Activated T-helper 2 cell treated with anti-CD3 and anti-CD28 coated beads, Interferon-gamma antibody, Interleukin-2, Interleukin-4, amounts not matched to agents 10 μg/mL and 5 μg/mL and 100 μg/mL, durations not matched to agents 14 hours and 24 hours and 36 hours (primary cell): ENCODE results near the gene MAP3K9. TPM values are rescaled to one million over a fixed set of nuclear protein-coding genes. Genes with fewer than 3 reads are reported as not detected.

Source experiments
- DNase-seq: peaks from one replicate; pipeline ENCODE4 v3.0.0; 2021; ENCODE audit warnings: low spot score
- H3K27ac Mint-ChIP-seq: one replicate; pipeline ENCODE4 v1.8.0; 2021; ENCODE audit warnings: mixed read lengths
- H3K27me3 Mint-ChIP-seq: one replicate; pipeline ENCODE4 v1.8.0; 2021; ENCODE audit warnings: low read depth, mixed read lengths
- H3K36me3 Mint-ChIP-seq: one replicate; pipeline ENCODE4 v1.8.0; 2021; ENCODE audit warnings: low read depth, mixed read lengths
- H3K4me1 Mint-ChIP-seq: one replicate; pipeline ENCODE4 v1.8.0; 2021; ENCODE audit warnings: low read depth, mixed read lengths
- H3K4me3 Mint-ChIP-seq: one replicate; pipeline ENCODE4 v1.8.0; 2021; ENCODE audit warnings: low read depth, mild to moderate bottlenecking, moderate library complexity, mixed read lengths
- H3K9me3 Mint-ChIP-seq: one replicate; pipeline ENCODE4 v1.8.0; 2021; ENCODE audit warnings: mixed read lengths
- intact Hi-C: fragments of 100-400 bp; cut with micrococcal nuclease; formaldehyde crosslinking; loops from one replicate; pipeline ENCODE4 v1.15.1; 2023
- total RNA-seq: library from RNA; stranded (reverse); gene quantifications from 2 replicates; pipeline ENCODE4 v1.2.3, GENCODE V29; 2022

The MAP3K9 gene
- total RNA-seq, 1 donor from 2014 or later, result 5.5 TPM

GRCh38 chr14:70724944-70725343 lies 84.4 kb downstream of the MAP3K9 start:
- intact Hi-C loops, result no loop called here
- DNase-seq, result no peak
- Mint-ChIP-seq H3K4me1 (no peaks in the 10 kb centered on the region), H3K9me3 (no peaks in the 10 kb centered on the region), H3K36me3 (no peaks in the 10 kb centered on the region), H3K27ac (no peak overlapping the region), H3K27me3 (no peaks in the 10 kb centered on the region), H3K4me3 (no peak overlapping the region)

GRCh38 chr14:70724110-70724509 lies 85.2 kb downstream of the MAP3K9 start:
- no peaks in the 10 kb centered on the region for H3K9me3 Mint-ChIP-seq
- DNase-seq, result no peak
- H3K4me3 Mint-ChIP-seq, result no peak overlapping the region
- no peaks in the 10 kb centered on the region for H3K36me3 Mint-ChIP-seq
- no peak overlapping the region for H3K27ac Mint-ChIP-seq
- no peaks in the 10 kb centered on the region for H3K27me3 Mint-ChIP-seq
- no peaks in the 10 kb centered on the region for H3K4me1 Mint-ChIP-seq
- intact Hi-C loops, result no loop called here

GRCh38 chr14:70723276-70723675 lies 86.0 kb downstream of the MAP3K9 start:
- H3K27me3 Mint-ChIP-seq, result no peaks in the 10 kb centered on the region
- no peak overlapping the region for H3K27ac Mint-ChIP-seq
- no peaks in the 10 kb centered on the region for H3K4me1 Mint-ChIP-seq
- H3K36me3 Mint-ChIP-seq, result no peaks in the 10 kb centered on the region
- H3K4me3 Mint-ChIP-seq, result no peak overlapping the region
- intact Hi-C loops, result no loop called here
- DNase-seq, result no peak
- no peaks in the 10 kb centered on the region for H3K9me3 Mint-ChIP-seq

- H3K4me1 Mint-ChIP-seq, result no peaks in the 10 kb centered on the region
- H3K36me3 Mint-ChIP-seq, result no peaks in the 10 kb centered on the region
- no peak overlapping the region for H3K27ac Mint-ChIP-seq
- H3K9me3 Mint-ChIP-seq, result no peaks in the 10 kb centered on the region
- peaks cover 3% of the 10 kb centered on the region for H3K27me3 Mint-ChIP-seq
- intact Hi-C loops, result no loop called here
- no peak for DNase-seq
- no peak overlapping the region for H3K4me3 Mint-ChIP-seq
Observed at GRCh38 chr14:70722418-70722817, 86.9 kb downstream of the MAP3K9 start.

- Mint-ChIP-seq H3K27ac (no peak overlapping the region), H3K27me3 (peaks cover 7% of the 10 kb centered on the region), H3K9me3 (no peaks in the 10 kb centered on the region), H3K4me3 (no peak overlapping the region), H3K36me3 (no peaks in the 10 kb centered on the region), H3K4me1 (no peaks in the 10 kb centered on the region)
- intact Hi-C loops, result no loop called here
- DNase-seq, result no peak
Observed at GRCh38 chr14:70721542-70721941, 87.8 kb downstream of the MAP3K9 start.

GRCh38 chr14:70718383-70719118 lies 90.8 kb downstream of the MAP3K9 start:
- Mint-ChIP-seq H3K27ac (no peak overlapping the region), H3K36me3 (no peaks in the 10 kb centered on the region), H3K27me3 (peaks cover 18% of the 10 kb centered on the region), H3K4me3 (no peak overlapping the region), H3K9me3 (no peaks in the 10 kb centered on the region), H3K4me1 (peaks cover 2% of the 10 kb centered on the region)
- intact Hi-C loops, result no loop called here
- no peak for DNase-seq

- intact Hi-C loops, result no loop called here
- no peak overlapping the region for H3K4me3 Mint-ChIP-seq
Observed at GRCh38 chr14:70716958-70717357, 92.4 kb downstream of the MAP3K9 start.

GRCh38 chr14:70716483-70716882 lies 92.8 kb downstream of the MAP3K9 start:
- H3K4me3 Mint-ChIP-seq, result no peak overlapping the region
- H3K4me1 Mint-ChIP-seq, result peaks cover 2% of the 10 kb centered on the region
- intact Hi-C loops, result no loop called here
- no peaks in the 10 kb centered on the region for H3K9me3 Mint-ChIP-seq
- H3K27ac Mint-ChIP-seq, result no peak overlapping the region
- H3K36me3 Mint-ChIP-seq, result no peaks in the 10 kb centered on the region
- DNase-seq, result no peak
- H3K27me3 Mint-ChIP-seq, result peaks cover 20% of the 10 kb centered on the region

More at GRCh38 chr14:70716958-70717357, 92.4 kb downstream of the MAP3K9 start:
- Mint-ChIP-seq H3K9me3 (no peaks in the 10 kb centered on the region), H3K27me3 (peaks cover 20% of the 10 kb centered on the region), H3K36me3 (no peaks in the 10 kb centered on the region), H3K27ac (no peak overlapping the region), H3K4me1 (peaks cover 2% of the 10 kb centered on the region)
- DNase-seq, result no peak

GRCh38 chr14:70714055-70714550 lies 95.2 kb downstream of the MAP3K9 start:
- H3K36me3 Mint-ChIP-seq, result no peaks in the 10 kb centered on the region
- H3K4me3 Mint-ChIP-seq, result no peak overlapping the region
- H3K9me3 Mint-ChIP-seq, result no peaks in the 10 kb centered on the region
- H3K4me1 Mint-ChIP-seq, result peaks cover 2% of the 10 kb centered on the region
- no peak for DNase-seq
- H3K27ac Mint-ChIP-seq, result no peak overlapping the region
- intact Hi-C loops, result loop anchor here (1.0 to 5.0 kb wide), 2 partner anchors 92 to 98 kb away; no protein-coding TSS in a partner anchor
- H3K27me3 Mint-ChIP-seq, result peaks cover 20% of the 10 kb centered on the region

GRCh38 chr14:70713511-70713916 lies 95.8 kb downstream of the MAP3K9 start:
- H3K36me3 Mint-ChIP-seq, result no peaks in the 10 kb centered on the region
- no peaks in the 10 kb centered on the region for H3K9me3 Mint-ChIP-seq
- peaks cover 20% of the 10 kb centered on the region for H3K27me3 Mint-ChIP-seq
- H3K27ac Mint-ChIP-seq, result no peak overlapping the region
- H3K4me1 Mint-ChIP-seq, result peaks cover 2% of the 10 kb centered on the region
- no peak overlapping the region for H3K4me3 Mint-ChIP-seq
- no peak for DNase-seq
- intact Hi-C loops, result loop anchor here (5.0 kb wide), 1 partner anchor 99 kb away; no protein-coding TSS in a partner anchor

GRCh38 chr14:70713096-70713495 lies 96.2 kb downstream of the MAP3K9 start:
- H3K4me3 Mint-ChIP-seq, result no peak overlapping the region
- H3K9me3 Mint-ChIP-seq, result no peaks in the 10 kb centered on the region
- no peaks in the 10 kb centered on the region for H3K36me3 Mint-ChIP-seq
- no peak for DNase-seq
- H3K27ac Mint-ChIP-seq, result no peak overlapping the region
- intact Hi-C loops, result loop anchor here (5.0 kb wide), 1 partner anchor 99 kb away; no protein-coding TSS in a partner anchor
- peaks cover 2% of the 10 kb centered on the region for H3K4me1 Mint-ChIP-seq
- peaks cover 20% of the 10 kb centered on the region for H3K27me3 Mint-ChIP-seq

GRCh38 chr14:70711451-70711850 lies 97.9 kb downstream of the MAP3K9 start:
- no peaks in the 10 kb centered on the region for H3K36me3 Mint-ChIP-seq
- H3K4me1 Mint-ChIP-seq, result peaks cover 2% of the 10 kb centered on the region
- no peaks in the 10 kb centered on the region for H3K9me3 Mint-ChIP-seq
- intact Hi-C loops, result loop anchor here (5.0 kb wide), 1 partner anchor 101 kb away; no protein-coding TSS in a partner anchor
- peaks cover 12% of the 10 kb centered on the region for H3K27me3 Mint-ChIP-seq
- no peak overlapping the region for H3K4me3 Mint-ChIP-seq
- no peak overlapping the region for H3K27ac Mint-ChIP-seq
- DNase-seq, result no peak

- intact Hi-C loops, result loop anchor here (5.0 kb wide), 1 partner anchor 102 kb away; no protein-coding TSS in a partner anchor
- Mint-ChIP-seq H3K9me3 (no peaks in the 10 kb centered on the region), H3K27me3 (peaks cover 14% of the 10 kb centered on the region)
Observed at GRCh38 chr14:70709726-70710382, 99.5 kb downstream of the MAP3K9 start.

More at GRCh38 chr14:70709726-70710382, 99.5 kb downstream of the MAP3K9 start:
- no peaks in the 10 kb centered on the region for H3K36me3 Mint-ChIP-seq
- H3K4me3 Mint-ChIP-seq, result no peak overlapping the region
- no peak for DNase-seq
- H3K27ac Mint-ChIP-seq, result no peak overlapping the region
- H3K4me1 Mint-ChIP-seq, result peaks cover 2% of the 10 kb centered on the region
